Measurements from ENCODE around the gene EXOC2.

The EXOC2 gene

DNA sequence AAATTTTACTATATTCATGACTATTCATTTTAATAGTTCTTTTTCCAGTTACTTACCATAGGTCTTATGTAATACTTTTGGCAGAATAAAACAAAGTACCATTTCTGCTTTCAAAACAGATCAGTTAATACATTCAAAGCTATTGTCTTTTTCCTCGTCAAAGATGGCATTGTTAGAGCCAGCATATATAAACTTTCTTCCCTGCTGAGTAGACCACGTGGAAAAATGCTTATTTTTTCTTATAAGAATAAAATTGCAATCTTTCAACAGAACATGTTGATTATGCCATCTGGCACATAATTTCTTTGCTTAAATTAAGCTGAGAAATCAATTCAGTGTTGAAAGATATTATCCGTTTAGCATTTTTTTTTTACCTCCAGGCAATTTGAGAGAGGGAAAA lies 34.9 kb upstream of the EXOC2 start:
- Histone ChIP-seq H3K79me2 (ENCODE audit: control insufficient read depth, low read length) (no peaks in the 10 kb centered on the region), H3K4me2 (ENCODE audit: low read length) (no peak overlapping the region), H3K4me1 (ENCODE audit: control insufficient read depth, low read length) (no peaks in the 10 kb centered on the region), H3K36me3 (ENCODE audit: control insufficient read depth, low read length) (no peaks in the 10 kb centered on the region), H3K27ac (ENCODE audit: low read depth, low read length) (no peak overlapping the region), H3K9me3 (ENCODE audit: control insufficient read depth, insufficient read depth, low read length) (no peaks in the 10 kb centered on the region), H3K9me2 (replicated peaks; ENCODE audit: control insufficient read depth, low read length) (no peaks in the 10 kb centered on the region), H3F3A (ENCODE audit: control insufficient read depth, insufficient read depth) (no peaks in the 10 kb centered on the region), H3K4me3 (ENCODE audit: low read length) (no peak overlapping the region), H3K27me3 (ENCODE audit: control insufficient read depth, low read length) (0 out of 2 replicates have a peak, but pooled peaks cover 4% of the 10 kb centered on the region), H4K20me1 (ENCODE audit: control insufficient read depth, insufficient read depth, low read depth, low read length) (no peaks in the 10 kb centered on the region)
- no peak for TF ChIP-seq EZH2phosphoT487 (IDR thresholded peaks at IDR 0.05; ENCODE audit: borderline replicate concordance, low read length)
- TF ChIP-seq, protein P1, sequence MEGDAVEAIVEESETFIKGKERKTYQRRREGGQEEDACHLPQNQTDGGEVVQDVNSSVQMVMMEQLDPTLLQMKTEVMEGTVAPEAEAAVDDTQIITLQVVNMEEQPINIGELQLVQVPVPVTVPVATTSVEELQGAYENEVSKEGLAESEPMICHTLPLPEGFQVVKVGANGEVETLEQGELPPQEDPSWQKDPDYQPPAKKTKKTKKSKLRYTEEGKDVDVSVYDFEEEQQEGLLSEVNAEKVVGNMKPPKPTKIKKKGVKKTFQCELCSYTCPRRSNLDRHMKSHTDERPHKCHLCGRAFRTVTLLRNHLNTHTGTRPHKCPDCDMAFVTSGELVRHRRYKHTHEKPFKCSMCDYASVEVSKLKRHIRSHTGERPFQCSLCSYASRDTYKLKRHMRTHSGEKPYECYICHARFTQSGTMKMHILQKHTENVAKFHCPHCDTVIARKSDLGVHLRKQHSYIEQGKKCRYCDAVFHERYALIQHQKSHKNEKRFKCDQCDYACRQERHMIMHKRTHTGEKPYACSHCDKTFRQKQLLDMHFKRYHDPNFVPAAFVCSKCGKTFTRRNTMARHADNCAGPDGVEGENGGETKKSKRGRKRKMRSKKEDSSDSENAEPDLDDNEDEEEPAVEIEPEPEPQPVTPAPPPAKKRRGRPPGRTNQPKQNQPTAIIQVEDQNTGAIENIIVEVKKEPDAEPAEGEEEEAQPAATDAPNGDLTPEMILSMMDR (IDR thresholded peaks at IDR 0.05; ENCODE audit: low read depth, low read length, poor library complexity, severe bottlenecking), result no peak

DNA sequence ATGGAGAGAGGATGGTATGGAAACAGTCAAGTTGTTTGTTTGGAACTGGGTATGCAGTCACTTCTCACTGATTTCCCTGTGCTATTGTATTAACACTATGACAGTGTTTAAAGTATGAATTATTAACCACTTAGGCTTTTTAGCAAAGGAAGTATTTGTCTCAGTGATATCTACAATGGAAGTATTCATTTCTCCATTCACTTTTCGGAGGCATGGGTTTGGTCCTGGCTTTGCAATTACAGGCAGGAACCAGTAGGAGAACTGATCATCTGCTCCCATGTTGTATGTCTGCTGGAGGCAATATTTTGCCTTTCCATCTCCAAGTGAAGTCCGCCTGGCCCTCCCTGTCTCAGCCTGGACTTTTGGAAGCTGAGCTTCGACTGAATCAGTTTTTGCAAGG lies 30.6 kb upstream of the EXOC2 start:
- Histone ChIP-seq H3F3A (ENCODE audit: control insufficient read depth, insufficient read depth) (no peaks in the 10 kb centered on the region), H3K4me3 (ENCODE audit: low read length) (no peak overlapping the region), H3K9me2 (replicated peaks; ENCODE audit: control insufficient read depth, low read length) (no peaks in the 10 kb centered on the region), H3K36me3 (ENCODE audit: control insufficient read depth, low read length) (no peaks in the 10 kb centered on the region), H3K27ac (ENCODE audit: low read depth, low read length) (no peak overlapping the region), H3K9me3 (ENCODE audit: control insufficient read depth, insufficient read depth, low read length) (no peaks in the 10 kb centered on the region), H3K4me2 (ENCODE audit: low read length) (no peak overlapping the region), H3K79me2 (ENCODE audit: control insufficient read depth, low read length) (no peaks in the 10 kb centered on the region), H4K20me1 (ENCODE audit: control insufficient read depth, insufficient read depth, low read depth, low read length) (no peaks in the 10 kb centered on the region), H3K27me3 (ENCODE audit: control insufficient read depth, low read length) (peaks cover 10% of the 10 kb centered on the region; the same call in 1 of the 2 replicates), H3K4me1 (ENCODE audit: control insufficient read depth, low read length) (no peaks in the 10 kb centered on the region)
- TF ChIP-seq, protein P1 (IDR thresholded peaks at IDR 0.05; ENCODE audit: low read depth, low read length, poor library complexity, severe bottlenecking), result no peak
- TF ChIP-seq EZH2phosphoT487 (IDR thresholded peaks at IDR 0.05; ENCODE audit: borderline replicate concordance, low read length), result no peak

DNA sequence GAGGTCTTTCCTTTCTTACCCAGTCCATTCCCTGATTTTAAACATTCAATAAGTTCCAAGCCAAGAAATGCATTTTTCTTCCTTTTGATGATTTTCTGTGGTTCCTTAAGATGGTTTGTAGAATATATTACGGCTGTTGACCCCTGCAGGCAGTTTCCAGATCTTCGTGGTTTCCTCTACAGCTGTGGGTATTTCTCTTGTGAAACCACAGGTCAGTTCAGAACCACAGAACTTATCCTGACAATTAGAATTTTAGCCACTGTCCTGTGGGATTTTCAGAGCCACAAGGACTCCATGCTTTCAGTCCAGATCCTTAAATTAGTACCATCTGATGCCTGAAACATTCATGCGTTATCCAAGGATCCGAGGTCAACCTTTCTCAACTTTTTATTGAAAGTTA lies 29.7 kb upstream of the EXOC2 start:
- Histone ChIP-seq H3K4me1 (ENCODE audit: control insufficient read depth, low read length) (no peaks in the 10 kb centered on the region), H3K9me2 (replicated peaks; ENCODE audit: control insufficient read depth, low read length) (no peaks in the 10 kb centered on the region), H3K27me3 (ENCODE audit: control insufficient read depth, low read length) (peaks cover 10% of the 10 kb centered on the region; the same call in 1 of the 2 replicates), H3K79me2 (ENCODE audit: control insufficient read depth, low read length) (no peaks in the 10 kb centered on the region), H3K4me2 (ENCODE audit: low read length) (no peak overlapping the region), H3K36me3 (ENCODE audit: control insufficient read depth, low read length) (no peaks in the 10 kb centered on the region), H3K27ac (ENCODE audit: low read depth, low read length) (no peak overlapping the region), H3K9me3 (ENCODE audit: control insufficient read depth, insufficient read depth, low read length) (no peaks in the 10 kb centered on the region), H4K20me1 (ENCODE audit: control insufficient read depth, insufficient read depth, low read depth, low read length) (no peaks in the 10 kb centered on the region), H3K4me3 (ENCODE audit: low read length) (no peak overlapping the region), H3F3A (ENCODE audit: control insufficient read depth, insufficient read depth) (no peaks in the 10 kb centered on the region)
- no peak for TF ChIP-seq EZH2phosphoT487 (IDR thresholded peaks at IDR 0.05; ENCODE audit: borderline replicate concordance, low read length)
- TF ChIP-seq, protein P1 (IDR thresholded peaks at IDR 0.05; ENCODE audit: low read depth, low read length, poor library complexity, severe bottlenecking), result no peak

Data from DOHH2 (cell line).